ENCODE results near the gene TMEM63B.
"Not testable (repeated sequence)": the region's sequence is repeated elsewhere in the genome, so short reads cannot be mapped to it uniquely, and the experiment has no call there.

TMEM63B gene

DNA sequence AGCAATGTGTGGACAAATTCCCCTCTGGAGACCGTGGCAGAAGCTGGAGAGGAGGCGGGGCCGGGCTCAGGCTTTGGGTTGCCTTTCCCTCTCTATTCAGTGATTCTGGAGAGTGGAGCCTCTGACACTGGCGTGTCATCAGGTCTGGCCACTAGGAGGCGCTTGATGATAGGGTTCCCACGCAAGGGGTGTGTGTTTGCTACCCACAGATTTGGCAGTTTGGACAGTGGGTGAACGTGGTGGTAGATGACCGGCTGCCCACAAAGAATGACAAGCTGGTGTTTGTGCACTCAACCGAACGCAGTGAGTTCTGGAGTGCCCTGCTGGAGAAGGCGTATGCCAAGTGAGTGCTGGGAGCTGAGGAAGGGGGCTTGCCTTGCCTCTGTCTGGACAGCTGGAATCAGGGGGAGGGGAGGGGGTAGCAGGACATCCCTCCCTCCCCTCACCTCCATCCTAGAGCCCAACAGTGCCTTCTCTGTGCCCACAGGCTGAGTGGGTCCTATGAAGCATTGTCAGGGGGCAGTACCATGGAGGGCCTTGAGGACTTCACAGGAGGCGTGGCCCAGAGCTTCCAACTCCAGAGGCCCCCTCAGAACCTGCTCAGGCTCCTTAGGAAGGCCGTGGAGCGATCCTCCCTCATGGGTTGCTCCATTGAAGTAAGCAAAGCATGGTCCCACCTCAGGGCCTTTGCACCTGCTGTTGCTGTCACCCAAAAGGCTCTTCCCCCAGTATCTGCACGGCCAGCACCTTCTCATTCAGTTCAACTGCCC is 45.6 kb downstream of the TMEM63B start:
- DNase-seq, result peak; percentile 61 to 74

DNA sequence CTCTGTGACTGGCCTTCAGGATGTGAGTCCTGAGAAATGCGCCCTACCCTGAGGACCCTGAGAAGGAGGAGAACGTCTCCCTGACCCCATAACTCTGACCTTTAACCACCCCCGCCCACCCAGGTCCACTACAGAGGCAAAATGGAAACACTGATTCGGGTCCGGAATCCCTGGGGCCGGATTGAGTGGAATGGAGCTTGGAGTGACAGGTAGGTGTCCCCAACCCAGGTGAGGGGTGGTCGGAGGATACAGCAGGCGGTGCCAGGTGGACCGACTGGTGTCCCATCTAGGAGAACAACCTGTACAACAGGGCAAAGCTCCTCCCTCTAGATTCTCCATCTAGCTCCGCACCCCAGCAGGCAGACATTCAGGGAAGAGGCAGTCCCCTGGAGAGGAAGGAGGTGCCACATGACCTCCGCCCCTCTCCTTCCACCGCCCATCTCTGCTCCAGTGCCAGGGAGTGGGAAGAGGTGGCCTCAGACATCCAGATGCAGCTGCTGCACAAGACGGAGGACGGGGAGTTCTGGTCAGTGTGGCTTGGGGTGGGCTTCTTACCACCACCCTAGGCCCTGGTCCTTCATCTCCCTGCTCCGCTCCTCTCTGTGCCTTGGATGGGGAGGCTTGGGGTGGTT is 48.9 kb downstream of the TMEM63B start:
- DNase-seq, result no peak

DNA sequence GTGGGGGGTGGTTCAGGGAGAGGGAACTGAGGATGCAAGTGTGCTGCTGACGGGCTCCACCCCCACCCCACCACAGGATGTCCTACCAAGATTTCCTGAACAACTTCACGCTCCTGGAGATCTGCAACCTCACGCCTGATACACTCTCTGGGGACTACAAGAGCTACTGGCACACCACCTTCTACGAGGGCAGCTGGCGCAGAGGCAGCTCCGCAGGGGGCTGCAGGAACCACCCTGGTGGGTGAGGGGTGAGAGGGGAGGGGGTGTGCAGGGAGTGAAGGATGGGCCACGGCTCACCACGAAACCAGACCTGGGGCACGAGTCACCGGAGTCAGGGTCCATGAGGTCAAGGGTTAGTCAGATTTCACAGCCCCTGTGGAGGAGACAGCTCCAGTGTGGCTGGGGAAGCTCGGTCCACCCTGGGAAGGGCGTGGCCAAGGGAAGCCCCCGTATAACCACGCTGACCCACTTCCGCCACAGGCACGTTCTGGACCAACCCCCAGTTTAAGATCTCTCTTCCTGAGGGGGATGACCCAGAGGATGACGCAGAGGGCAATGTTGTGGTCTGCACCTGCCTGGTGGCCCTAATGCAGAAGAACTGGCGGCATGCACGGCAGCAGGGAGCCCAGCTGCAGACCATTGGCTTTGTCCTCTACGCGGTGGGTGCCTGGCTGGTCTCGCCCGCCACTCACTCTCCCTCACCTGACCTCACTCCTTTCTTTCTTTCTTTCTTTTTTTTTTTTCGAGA is 49.6 kb downstream of the TMEM63B start:
- DNase-seq, result no peak

DNA sequence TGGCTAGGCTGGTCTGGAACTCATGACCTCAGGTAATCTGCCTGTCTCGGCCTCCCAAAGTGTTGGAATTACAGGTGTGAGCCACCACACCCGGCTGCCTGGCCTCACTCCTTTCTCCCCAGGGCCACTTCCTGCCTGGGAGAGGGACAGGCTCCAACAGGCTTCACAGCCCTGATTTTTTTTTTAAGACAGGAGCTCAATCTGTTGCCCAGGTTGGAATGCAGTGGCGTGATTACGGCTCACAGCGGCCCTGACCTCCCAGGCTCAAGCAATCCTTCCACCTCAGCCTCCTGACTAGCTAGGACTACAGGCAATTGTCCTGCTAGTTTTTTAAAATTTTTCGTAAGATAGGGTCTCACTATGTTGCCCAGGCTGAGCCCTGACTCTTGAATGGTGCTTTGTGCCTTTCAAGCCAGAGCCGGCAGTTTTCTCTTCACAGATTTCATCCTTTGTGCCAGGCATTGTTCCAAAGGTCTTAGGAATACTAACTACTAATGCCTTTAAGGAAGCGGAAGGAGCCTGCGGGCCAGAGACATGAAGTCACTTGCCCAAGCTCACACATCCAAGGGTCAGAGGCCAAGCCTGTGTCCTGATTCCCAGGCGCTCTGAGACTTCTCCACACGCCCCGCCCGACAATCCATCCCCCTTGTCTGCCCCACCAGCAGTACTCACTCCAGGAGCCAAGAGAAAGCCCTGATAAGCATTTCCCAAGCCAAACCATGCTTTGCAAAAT is 50.5 kb downstream of the TMEM63B start:
- DNase-seq, result no peak

DNA sequence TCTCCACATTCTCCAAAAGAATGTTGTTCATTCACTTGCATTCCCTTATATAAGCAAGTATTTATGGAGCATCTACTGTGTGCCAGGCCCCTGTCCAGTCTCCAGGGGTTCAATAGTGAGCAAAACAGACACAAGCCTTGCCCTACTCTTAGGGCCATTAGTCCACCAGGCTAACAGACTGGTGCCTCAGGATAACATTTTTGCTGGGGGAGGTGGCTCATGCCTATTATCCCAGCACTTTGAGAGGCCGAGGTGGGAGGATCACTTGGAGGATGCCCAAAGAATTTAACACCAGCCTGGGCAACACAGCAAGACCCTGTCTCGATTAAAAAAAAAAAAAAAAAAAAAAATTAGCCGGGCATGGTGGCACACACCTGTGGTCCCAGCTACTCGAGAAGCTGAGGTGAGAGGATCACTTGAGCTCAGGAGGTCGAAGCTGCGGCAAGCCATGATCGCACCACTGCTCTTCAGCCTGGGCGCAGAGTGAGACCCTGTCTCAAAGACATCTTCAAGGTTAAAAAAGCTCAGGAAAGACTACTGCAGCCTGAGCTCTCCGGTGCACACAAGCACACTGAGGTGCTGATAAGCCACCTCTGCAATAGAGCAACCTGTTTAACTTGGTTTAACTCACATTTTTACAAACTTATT is 51.2 kb downstream of the TMEM63B start:
- DNase-seq, result no peak

DNA sequence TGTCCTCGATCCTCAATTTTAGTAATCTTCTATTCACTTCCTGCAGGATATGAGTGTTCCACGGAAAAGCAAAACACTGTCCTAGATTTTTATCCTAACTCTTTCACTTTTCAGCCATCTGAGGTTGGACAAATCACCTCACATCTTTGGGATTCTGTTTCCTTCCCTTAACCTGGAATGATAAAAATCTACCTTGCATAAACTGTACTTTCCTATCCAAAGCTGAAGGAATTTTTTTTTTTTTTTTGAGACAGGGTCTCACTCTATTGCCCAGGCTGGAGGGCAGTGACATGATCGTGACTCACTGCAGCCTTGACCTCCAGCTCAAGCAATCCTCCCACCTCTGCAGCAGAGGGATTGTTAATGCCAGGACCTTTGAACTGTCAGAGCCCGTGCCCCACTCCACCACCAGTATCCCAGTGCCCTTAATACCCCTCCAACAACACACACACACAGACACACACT is 51.8 kb downstream of the TMEM63B start:
- no peak for DNase-seq

DNA sequence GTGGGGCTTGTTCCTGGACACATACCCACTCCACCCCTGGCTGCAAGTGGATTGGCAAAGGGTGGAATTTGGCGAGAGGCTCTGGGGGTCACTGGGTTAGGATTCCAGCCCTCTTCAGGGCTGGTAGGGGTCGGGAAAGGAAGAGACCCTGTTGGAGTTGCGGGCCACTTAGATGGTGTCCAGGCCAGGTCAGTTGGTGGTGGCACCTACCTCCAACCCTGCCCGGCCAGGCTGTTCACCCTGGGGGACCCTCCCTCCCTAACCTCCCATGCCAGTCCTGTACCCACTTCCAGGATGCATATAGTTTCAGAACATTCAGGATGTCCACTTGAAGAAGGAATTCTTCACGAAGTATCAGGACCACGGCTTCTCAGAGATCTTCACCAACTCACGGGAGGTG is 52.3 kb downstream of the TMEM63B start:
- no peak for DNase-seq

DNA sequence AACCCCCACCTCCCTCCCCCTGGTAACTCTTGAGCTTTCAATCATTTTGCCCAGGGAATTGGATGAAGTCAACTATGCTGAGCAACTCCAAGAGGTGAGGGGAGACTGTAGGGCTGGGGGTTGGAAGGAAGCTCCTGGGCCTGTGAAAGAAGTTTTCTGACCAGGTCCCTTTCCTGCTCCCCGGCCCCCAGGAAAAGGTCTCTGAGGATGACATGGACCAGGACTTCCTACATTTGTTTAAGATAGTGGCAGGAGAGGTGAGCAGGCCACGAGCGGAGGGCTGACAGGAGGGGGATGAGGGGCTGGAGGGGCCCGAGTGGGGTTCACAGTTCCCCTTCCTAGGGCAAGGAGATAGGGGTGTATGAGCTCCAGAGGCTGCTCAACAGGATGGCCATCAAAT is 53.1 kb downstream of the TMEM63B start:
- no peak for DNase-seq

DNA sequence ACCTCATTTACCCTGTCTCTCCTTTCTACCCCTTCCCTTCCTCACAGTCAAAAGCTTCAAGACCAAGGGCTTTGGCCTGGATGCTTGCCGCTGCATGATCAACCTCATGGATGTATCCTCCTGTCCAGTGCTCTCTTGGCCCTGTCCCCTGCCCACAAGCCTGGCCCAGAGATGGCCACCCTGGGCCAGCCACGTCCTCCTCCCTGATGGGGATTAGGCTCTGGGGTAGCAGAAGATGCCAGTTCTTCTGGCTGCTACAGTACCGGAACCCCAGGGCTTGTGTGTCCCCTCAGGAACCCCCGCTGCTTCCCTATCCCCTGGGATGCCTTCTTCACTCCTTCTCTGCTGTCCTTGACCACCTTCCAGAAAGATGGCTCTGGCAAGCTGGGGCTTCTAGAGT is 53.5 kb downstream of the TMEM63B start:
- no peak for DNase-seq

DNA sequence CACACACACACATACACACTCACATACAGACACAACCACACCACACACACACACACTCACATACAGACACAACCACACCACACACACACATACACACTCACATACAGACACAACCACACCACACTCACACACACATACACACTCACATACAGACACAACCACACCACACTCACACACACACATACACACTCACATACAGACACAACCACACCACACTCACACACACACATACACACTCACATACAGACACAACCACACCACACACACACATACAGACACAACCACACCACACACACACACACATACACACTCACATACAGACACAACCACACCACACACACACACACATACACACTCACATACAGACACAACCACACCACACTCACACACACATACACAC is 54.4 kb downstream of the TMEM63B start:
- DNase-seq, result not testable (repeated sequence)

DNA sequence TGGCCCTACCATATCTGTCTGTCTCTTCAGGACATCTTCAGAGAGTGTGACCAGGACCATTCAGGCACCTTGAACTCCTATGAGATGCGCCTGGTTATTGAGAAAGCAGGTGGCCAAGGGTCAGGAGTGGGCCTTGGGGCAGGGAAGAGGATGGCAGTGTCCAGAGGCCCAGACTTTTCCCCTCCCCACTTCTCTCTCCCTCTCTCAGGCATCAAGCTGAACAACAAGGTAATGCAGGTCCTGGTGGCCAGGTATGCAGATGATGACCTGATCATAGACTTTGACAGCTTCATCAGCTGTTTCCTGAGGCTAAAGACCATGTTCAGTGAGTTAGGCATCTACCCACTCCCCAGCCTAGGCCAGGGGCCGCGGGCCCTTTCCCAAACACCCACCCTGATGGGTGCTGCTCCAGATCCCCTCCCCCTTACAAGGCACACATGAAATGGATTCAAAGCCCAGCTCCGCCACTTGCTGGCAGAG is 55.6 kb downstream of the TMEM63B start:
- DNase-seq, result no peak

DNA sequence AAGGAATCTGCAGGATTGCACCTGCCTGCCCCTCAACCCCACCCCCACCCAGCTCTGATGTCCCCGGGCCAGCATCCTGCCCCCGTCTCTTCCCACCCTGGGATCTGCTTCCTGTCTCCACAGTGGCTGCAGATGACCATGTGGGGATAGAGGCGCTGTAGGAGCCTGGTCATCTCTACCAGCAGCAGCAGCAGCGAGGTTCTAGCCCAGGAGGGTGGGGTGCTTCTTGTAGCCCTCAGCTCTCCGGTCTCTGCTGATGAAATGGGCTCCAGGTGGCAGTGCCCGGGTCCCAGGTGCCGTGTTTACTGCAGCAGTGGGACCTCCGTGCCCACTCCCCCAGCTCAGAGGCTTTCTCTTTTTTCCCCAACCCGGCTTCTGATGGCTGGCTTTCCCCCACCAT is 56.4 kb downstream of the TMEM63B start:
- DNase-seq, result no peak

DNA sequence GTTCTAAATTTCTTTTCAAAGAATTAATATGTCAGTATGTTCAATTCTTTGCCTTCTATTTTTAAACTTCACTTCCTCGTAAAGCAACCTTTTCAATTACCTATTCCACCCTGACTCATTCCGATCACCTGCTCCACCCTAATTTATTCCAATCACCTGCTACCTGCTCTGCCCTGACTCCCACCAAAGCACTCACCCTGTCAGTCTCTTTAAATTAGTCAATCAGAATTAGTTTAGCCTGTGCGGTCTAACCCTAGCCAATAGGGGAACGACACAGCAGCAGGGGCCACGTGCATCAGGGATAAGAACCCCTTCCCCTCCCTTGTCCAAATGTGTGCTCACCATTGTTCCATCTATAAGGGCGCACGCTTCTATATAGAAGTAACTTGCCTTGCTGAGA is 58.0 kb downstream of the TMEM63B start:
- not testable (repeated sequence) for DNase-seq

DNA sequence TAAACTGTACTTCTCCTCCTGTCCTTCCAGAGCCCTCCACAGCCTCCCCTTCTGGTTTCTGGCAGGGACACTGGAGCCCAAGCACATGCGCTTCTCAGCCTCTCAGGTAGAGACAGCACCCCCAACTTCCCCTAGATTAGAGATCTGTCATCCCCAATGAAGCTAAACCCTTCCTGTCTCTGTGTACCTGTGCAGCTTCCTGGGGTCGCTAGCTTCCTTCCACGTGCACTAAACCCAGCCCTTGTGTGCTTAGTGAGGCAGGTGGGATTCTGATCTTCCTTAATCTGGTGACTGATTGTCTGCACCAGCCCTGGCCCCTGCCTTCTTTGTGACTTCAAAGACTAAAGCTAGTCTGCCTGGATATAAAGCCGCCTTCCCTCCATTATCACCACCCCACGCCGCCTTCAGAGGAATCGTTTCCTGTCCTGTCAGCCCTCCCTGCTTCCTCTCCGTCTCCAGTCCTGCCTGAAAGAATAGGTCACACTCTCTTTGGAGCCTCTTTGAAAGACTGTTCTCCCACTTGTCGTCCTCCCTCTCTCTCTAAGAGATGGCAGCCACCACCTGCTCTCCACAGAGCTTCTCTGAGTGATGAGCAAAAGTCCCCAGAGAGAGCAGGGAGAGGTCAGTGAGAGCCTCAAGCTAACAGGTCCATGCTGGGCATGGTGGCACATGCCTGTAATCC is 58.7 kb downstream of the TMEM63B start:
- no peak for DNase-seq

DNA sequence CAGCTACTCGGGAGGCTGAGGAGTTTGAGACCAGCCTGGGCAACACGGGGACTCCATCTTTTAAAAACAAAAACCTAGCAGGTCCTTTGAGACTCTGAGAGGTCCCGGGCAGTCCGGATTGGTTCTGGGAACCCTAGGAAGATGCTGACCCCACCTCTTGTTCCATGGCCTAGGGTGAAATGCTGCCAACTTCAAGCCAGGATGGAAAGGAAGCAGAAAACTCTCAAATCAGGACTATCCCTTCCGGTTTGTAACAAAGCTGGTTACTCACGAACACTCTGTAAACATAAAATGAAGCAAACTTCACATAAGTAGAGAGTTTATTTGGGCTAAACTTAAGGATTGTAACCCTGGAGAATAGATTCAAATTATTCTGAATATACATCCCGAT is 59.3 kb downstream of the TMEM63B start:
- no peak for DNase-seq

DNA sequence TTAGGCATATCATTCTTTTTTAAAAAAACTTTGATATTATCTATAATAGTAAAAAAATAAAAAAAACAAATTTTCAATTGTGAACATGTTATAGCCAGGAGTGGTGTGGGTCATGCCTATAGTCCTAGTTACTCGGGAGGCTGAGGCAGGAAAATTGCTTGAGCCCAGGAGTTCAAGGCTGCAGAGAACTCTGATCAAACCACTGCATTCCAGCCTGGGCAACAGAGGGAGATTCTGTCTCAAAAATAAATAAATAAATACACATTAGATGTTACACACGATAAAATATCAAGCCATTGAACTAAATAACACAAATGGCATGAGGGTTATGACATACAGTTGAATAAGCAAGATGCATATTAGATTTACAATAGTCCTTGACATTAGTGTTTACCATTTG is 61.5 kb downstream of the TMEM63B start:
- no peak for DNase-seq

DNA sequence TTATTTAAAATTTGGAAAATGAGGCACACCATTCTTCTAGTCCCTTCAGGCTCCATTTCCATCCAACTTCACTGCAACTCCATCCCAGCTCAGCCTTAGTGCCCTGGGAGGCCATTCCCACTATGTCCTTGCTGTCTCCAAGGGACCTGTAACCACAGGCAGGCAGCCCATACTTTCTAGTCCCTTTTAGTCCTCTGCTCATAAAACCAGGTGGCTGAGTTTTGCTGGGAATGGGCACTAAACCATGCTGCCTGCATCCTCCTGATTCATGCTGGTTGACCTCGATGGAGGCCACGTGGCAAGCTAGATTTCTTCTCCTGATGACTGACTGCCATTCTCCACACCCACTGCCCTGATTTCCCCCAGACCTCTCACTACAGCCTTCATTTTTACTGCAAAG is 61.9 kb downstream of the TMEM63B start:
- no peak for DNase-seq

DNA sequence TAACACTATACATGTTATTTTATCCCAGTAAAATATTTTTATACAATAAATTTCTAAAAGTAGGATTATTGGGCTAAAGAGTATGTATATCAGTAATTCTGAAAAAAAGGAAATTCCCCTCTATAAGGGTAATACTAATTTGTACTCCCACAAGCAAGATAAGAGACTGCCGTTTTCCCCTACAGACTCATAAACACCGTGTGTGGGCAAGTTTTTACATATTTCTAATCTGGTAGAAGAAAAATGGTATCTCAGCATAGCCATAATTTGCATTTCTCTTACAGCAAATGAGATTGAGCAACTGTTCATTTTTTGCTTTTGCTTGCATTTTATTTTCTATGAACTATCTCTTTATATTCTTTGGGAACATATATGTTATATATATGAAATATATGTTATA is 63.4 kb downstream of the TMEM63B start:
- no peak for DNase-seq

DNA sequence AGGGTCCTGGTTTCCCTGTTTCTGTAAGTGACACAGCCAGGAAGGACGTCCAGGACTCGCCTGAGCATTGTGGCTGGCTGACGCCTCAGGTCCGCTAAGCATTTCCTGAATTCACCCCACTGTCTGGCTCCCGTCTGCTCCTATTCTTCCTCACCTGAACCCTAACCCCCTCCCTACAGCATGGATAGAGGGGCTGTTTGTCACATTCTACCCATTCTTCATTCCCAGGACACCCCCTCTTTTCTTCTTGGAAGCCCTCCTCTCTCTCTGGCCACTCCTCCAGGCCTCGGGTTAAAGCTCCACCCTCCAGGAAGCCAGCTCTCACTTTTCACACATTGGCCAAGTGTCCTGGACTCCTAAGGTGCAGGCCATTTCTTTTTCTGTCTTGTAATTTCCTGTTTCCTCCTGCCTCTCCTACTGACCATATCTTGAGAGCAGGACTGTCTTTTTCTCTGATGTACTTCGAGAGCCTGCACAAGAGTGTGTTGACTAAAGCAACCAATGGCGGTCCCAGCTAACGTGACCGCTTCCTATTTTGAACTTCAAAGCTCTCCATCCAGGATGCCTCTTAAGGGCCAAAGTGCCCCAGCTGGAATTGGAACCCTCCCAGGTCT is 65.2 kb downstream of the TMEM63B start:
- no peak for DNase-seq

DNA sequence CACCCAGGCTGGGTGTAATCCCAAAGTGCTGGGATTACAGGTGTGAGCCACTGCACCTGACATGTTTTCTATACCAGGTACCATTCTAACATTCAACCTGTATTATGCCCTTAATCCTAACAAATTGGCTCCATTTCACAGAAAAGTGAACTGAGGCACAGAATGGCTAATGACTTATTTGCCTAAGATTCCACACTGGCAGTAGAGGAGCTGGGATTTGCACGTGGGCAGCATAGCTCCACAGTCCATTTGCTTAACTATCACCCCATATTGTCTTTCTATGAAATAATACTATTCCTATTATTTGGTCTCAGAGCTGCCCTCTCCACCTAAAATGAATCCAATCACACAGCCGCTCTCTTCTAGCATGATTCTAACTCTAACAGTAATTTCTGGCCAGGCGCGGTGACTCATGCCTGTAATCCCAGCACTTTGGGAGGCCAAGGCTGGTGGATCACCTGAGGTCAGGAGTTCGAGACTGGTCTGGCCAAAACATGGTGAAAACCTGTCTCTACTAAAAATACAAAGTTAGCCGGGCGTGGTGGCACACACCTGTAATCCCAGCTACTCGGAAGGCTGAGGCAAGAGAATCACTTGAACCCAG is 66.1 kb downstream of the TMEM63B start:
- DNase-seq, result no peak

DNA sequence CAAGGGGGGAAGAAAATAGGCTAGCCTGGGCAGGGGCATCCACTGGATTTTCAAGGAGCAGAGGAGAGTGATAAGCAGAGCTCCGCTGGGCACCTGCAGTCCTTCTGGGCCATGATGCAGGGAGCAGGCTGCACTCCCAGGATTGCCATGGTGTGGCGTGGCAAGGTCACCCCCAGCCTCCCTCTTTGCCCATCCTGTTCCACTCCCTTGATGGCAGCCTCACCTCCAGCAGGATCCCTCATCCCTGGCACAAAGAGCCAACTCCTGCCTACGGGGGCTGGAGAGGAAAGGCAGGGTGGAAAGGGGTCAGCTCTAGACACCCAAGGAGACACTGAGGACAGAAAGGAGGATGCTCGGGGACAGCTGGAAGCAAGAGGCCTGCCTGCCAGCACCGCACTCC is 67.0 kb downstream of the TMEM63B start:
- DNase-seq, result no peak
